ENCODE data around the gene VPS13D.
"Not testable (repeated sequence)": the region's sequence is repeated elsewhere in the genome, so short reads cannot be mapped to it uniquely, and the experiment has no call there.

VPS13D gene

DNA sequence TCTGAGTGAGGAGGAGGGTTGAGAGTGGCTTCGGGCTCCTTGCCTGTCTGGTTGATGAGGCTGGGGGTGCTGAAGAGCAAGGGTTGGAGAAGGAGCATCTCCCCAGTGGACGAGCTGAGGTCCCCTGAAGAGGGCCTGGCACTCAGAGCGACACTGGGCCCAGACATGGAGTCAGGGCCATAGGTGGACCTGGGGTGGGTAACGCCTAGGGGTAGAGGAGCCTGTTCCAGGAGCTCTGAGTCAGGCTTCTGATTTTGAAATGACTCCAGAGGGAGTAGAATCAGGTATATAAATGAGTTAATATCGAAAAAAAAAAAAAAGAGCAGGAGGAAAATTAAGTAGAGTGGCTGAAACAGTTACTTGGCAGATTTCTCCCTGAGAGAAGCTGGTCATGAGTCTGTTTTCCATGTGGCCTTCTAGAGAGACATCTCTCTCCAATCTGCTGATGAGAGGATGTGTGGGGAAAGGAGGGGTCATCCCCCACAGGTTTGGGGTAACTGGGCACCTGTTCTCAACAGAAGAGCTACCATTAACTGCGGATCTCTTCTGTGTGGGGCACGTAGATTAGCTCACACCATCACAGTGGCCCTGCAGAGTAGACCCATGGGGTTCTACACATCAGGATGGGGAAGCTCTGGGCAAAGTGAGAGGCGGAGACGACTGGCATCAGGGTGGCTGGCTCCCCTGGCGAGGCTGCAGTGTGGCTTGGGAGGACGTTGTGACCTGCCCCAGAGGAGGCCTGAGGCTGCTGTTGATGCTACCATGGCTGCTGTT is 272.7 kb downstream of the VPS13D start:
- no peak for DNase-seq

DNA sequence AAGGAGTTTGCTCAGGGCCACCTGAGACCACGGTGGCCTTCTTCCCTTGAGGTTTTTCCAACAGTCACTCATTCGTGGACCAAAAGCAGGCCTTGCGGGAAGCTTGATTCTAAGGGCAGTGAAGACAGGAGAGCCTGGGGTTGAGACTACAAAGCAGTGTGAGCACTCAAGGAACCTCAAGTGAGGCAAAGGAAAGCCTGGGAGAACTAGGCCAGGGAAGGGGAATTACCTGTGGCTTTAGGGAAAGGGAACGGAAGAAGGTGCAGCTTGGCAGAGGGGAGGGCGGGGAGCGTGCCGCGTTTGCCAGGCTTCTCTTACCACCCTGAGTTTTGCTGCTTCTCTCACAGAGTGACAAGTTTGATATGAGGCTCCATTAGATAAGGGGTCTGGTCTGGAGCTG is 273.9 kb downstream of the VPS13D start:
- DNase-seq: no peak

DNA sequence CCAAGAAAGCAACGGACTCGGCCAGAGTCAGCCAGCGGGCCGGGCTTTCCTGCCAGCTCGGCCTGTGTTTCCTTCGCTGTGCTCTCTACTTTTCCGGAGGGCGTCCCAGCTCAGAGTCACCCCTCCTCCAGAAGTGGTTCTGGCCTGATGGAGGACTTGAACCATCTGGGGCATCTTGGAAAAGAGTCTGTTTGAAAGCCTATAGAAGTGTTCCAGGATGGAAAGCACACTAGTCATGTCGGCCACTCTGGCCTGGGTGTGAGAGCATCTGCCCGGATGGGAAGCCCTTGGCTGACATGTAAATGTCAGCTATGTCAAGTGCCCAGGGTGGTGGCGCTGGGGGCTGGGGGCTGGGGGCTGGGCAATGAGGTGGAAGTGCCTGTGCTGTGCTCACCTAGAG is 274.8 kb downstream of the VPS13D start:
- DNase-seq: no peak

DNA sequence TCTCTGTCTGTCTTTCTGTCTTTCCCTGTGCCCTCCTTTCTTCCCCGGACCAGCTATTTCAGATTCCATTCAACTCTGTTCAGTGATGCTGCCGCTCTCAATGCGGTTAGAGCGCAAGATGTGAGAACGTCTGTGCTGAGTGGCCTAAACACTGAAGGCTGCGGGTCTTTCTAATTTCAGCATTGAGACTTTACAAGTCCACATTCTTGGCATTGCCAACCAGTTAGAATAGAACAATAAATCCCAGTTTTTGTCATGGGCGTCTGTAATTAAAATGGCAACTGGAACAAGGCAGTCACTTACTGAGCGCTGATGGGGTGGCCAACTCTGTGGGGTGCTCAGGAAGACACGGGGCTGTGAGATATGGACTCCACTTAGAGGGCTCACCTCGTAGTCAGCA is 275.4 kb downstream of the VPS13D start:
- DNase-seq: no peak

DNA sequence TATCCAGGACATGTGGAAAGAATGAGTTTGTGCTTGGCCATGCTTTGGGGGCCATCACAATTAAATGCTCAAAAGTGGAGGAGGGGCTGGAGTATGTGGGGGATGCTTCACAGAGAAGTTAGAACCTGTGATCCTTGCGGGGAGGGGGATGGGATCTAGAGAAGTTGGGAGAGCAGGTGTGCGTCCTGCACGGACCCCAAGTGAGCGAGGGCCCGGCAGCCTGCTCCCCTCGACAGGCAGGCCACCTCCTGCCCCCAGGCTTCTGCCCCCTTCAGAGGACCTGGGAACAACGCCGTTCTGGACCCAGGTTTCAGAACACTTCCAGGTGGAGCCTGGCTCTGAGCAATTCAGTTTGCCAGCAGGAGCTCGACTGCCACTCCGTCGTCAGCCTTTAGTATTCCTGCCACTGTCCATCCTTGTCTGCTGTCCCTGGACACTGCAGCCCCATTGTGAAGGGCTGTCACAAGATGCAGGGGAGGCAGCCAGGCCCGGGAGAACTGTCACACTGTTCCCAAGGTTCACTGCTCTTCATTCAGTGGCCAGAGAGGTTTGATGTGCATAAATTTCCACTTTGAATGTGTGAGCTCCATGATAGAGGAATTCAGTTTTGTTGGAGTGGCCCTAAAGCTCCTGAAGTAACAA is 275.9 kb downstream of the VPS13D start:
- DNase-seq: no peak

DNA sequence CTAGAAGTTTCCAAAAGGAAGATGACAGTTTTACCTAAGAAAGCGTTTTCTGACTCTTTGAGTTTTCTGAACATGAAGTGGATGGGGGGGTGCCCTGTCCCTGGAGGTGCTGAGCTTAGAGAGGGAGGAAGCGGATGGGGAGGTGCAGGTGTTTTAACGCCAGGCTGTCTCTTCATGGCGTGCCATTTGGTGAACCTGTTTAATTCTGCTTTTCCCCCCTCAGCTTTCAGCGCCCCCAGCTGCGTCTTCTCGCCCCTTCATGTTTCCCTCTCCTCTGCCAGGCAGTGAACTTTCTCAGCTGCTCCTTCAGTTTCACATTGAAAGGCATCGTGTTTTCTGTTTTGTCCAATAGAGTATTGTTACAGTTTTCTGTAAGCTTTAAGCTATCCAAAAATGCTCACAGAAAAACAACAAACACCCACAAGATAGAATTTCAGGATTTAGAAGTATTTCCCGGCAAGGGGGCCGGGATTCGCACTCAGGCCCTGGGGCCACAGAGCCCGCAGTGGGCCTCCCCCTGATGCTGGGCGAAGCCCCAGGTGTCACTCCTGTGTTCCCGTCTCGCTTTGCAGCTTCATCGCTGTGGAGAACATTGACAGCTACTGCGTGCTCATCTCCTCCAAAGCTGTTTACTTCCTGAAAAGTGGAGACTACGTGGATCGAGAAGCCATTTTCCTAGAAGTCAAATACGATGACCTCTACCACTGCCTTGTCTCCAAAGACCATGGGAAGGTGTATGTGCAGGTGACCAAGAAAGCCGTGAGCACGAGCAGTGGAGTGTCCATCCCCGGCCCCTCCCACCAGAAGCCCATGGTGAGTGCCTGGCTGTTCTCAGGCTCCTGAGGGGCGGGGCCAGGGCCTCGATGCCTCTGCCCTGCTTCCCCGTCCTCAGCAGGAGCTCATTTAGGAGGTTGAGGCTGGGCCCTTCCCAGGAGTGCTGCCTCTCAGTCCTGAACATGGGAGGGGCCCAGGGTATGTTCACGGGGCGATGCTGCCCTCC is 276.8 kb downstream of the VPS13D start:
- no peak for DNase-seq

DNA sequence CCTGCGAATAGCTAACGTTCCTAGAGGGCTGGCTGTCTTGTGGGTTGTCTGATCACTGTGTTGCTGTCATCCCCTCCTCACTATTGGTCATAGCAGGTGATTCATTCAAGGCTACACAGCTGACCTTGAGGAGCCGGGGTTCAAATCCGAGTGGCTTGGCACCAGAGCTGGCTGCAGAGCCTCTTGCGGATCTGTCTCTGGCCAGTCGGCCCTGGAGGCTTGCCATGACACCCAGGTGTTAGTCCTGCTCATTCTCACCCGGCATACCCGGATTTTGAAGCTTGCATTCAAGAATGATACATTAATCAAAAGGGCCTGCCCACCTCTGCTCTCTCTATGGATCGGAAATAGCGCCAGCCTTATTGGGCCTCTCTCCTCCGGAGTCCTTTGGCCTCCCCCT is 277.8 kb downstream of the VPS13D start:
- no peak for DNase-seq

DNA sequence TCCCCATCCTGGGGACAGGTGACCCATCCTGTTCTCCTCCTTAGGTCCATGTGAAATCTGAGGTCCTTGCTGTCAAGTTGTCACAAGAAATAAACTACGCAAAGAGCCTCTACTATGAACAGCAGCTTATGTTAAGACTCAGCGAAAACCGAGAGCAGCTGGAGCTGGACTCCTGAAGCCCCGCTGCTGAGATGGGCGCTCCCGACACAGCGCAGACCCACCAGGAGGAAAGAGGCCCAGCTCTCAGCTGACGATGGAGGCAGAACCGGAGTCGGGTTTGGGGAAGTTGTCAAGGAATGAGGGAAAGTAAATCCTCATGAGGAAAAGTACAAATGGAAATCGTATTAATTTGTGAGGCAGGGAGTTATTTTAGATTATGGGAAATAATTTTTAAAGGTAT is 279.0 kb downstream of the VPS13D start:
- DNase-seq: no peak

DNA sequence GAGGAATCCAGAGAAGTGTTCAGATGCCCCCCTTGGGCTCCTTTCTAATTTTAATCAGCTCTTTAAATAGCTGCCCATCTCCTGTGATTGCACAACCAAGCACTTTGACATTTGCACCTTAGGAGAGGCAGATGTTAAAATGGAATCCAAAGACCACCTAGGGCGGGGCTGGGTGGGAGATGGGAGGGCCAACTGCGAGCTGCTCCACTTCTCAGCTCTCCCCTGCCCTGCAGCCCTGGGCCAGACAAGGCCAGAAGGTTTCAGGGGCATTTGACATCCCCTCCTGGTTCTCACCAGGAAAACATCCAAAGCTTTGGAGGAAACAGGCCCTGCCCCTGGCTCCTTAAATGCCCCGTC is 281.3 kb downstream of the VPS13D start:
- no peak for DNase-seq

DNA sequence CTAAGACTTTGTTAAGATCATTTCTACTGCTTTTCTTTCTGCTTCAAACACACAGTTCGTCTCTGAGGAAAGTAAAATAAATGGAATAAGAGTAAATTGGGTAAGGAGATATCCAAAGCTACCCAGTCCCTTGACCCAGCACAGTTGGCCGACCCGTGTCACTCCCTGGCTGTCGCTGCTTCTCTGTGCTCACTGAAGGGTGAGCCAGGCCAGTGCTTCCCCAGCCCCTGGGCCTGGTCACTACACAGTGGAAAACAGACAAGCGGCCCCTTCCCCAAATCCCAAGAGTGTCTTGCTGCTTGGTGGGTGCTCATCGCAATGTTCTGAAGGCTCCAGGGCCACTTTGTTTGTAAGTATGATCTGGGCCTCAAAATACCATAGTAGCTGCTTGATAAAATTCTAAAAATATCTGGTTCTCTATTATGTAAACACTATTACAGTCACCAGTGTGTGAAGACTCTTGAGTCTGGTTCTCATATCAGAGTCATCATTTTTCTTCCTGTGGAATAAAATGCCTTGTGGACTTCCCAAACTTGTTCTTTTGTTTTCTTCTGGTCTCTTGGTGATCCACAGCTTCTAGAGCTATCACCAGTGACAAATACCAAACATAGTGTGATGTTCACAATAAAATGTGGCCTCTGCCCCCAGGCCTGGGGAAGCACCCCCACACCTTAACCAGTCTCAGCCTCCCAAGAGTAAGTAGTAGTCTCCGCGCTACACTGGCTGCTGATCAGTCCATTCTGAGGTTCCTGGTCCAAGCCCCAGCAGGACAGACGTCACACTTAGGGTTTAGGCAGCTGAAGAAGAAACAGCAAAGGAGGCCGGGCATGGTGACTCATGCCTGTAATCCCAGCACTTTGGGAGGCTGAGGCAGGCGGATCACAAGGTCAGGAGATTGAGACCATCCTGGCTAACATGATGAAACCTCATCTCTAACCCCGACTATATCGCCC is 282.0 kb downstream of the VPS13D start:
- peak; percentile 15 for DNase-seq

DNA sequence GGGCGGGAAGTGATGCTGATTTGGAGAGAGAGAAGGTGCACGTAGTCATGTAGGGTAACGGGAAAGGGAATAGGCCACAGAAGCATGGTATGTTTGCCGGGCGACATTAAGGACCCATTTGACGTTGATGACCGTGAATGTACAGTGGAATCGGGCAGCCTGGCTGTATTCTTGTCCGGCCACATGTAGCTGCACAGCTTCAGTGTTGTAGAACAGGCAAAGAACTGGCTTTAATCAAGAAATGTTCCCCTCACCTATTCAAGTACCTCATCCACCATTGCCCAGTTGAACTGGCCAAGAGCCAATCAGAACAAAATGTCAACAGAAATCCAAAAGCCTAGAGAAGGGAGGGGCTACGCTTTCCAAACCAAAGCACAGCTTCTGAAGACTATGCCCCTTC is 283.4 kb downstream of the VPS13D start:
- no peak for DNase-seq

DNA sequence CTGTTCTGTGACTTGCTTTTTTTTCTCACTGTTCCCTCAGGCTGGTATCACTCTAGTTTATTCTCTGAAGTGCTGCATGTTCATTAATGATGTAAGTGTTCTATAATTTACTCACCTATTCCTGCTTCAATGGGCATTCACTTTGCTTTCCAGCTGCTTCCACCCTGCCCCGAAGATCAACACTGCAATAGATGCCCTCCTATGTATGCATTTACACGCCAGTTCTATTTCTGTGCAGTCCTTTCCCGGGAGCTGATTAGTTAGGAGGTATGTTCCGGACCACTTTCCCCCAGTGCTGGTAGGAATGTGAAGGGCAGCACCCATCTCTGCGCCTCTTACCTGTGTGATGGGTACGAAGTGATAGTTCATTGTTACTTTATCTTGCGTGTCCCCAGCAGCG is 284.8 kb downstream of the VPS13D start:
- no peak for DNase-seq

DNA sequence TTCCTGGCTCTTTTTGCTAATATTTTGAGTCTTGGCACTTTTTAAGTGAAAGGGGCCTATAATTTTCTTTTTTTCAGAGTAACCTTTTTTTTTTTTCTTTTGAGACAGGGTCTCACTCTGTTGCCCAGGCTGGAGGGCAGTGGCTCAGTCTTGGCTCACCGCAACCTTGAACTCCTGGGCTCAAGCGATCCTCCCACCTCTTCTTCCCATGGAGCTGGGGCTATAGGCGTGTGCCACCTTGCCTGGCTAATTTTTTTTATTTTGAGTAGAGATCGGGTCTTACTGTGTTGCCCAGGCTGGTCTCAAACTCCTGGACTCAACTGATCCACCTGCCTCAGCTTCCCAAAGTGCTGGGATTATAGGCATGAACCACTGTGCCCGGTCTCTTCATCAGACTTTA is 285.4 kb downstream of the VPS13D start:
- DNase-seq: no peak

DNA sequence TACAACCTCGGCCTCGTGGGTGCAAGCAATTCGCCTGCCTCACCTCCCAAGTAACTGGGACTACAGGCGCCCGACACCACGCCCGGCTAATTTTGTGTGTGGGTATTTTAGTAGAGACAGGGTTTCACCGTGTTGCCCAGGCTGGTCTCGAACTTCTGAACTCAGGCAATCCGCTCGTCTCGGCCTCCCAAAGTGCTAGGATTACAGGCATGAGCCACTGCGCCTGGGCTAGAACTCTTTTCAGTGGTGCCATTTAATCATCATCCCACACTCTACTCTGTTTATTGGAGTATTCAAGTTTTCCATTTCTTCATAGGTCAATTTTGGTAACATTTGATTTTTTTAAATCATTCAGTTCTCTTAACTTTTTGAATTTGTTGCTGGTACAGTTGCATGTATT is 286.9 kb downstream of the VPS13D start:
- no peak for DNase-seq

DNA sequence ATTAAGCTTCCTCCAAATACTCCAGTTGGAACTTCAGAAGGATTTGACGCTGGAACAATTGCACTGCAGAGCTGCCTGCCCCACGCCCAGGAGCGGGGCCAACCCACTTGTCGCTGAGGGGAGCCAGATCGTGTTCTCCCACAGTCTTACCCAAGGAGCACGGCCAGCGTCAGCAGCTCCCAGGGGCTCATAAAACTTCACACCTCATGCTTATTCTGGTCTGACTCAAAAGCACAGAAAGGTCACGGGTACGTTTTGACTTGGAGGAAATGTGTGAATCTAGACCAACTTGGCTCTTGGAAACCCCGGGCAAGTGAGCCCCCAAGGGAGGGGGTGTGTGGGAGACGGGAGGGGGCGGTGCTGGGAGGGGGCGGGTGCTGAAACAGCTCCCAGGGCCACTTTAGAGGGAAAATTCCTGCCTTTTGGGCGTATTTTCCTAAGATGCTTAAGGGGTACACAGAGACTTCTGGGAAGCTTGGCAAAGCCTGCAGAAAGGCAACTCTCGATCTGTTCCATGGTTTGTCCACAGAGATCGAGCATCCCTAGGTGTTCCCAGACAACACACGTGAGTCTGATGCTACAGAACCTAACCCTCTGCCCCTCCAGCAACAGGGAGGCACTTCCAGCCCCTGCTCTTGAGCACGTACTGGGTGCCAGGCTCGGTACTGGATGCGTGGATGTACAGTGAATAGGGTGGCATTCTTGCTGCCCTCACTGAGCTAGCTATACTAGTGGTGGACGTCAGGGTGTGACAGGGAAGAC is 289.3 kb downstream of the VPS13D start:
- no peak for DNase-seq

DNA sequence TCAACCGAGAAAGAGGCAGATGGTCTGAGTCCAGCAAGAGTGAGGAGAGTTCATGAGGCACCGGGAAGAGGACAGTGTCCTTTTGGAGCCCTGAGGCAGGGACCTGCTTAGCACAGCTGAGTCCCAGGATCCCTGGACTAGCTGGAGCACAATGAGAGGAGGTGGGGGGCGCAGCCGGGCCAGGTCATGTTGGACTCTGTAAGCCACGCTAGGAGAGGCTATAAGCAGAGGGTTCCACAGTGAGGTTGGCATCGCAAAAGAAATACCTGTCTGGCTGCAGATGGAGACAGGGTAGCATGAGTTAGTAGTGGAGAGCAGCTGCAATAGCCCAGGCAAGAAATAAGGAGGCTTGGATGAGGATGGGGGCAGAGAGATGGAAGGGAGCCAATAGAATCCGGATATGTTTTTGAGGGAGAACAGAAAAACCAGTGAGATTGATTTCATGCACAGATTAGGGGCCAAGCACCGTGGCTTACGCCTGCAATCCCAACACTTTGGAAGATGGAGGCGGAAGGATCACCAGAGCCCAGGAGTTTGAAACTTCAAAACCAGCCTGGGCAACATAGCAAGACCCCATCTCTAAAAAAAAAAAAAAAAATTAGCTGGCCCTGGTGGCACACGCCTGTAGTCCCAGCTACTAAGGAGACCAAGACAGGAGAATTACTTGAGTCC is 290.0 kb downstream of the VPS13D start:
- no peak for DNase-seq

DNA sequence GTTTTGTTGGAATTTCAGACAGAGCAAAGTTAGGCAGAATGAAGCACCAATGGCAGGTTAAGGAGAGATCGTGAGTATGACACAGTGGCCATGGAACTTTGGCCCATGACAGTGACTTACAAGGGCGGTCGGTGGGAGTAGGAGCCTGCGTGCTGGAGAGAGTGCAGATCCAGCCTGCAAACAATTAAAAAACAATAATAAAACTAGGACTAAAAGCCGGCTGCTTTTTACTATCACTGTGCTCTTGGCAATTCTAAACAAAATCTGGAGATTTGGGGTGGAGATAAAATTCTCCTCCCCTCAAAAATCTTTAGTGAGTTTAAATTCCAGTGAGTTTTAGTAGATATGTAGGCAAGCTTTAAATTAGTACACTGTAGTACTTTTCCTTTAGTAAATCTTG is 291.3 kb downstream of the VPS13D start:
- DNase-seq: no peak

DNA sequence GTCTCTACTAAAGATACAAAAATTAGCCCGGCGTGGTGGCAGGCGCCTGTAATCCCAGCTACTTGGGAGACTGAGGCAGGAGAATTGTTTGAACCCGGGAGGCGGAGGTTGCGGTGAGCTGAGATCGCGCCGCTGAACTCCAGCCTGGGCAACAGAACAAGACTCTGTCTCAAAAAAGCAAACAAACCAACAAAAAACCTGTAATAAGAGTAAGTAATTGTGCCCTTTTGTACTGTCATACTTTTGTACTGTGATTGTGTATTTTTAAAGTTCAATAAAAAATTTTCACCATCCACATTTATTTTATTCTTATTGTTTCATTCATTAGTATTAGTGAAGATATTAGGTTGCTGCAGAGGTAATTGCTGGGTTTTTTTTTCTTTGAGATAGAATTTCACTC is 292.9 kb downstream of the VPS13D start:
- not testable (repeated sequence) for DNase-seq

DNA sequence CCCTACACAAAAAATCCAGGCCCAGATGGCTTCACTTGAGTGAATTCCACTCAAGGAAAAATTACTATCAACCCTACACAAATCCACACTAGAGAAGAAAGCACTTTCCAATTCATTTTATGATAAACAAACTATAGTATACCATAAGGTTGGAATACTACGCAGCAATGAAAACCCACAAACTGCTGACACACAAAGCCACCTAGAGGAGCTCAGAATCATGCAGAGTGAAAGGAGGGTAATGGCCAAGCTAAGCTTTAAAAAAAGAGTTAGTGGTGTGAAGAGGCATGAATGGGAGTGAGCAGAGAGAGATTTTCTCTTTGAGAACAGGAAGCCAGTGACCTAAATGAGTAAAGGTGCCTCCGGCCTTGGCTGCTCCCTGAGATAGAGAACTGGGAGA is 294.4 kb downstream of the VPS13D start:
- no peak for DNase-seq

DNA sequence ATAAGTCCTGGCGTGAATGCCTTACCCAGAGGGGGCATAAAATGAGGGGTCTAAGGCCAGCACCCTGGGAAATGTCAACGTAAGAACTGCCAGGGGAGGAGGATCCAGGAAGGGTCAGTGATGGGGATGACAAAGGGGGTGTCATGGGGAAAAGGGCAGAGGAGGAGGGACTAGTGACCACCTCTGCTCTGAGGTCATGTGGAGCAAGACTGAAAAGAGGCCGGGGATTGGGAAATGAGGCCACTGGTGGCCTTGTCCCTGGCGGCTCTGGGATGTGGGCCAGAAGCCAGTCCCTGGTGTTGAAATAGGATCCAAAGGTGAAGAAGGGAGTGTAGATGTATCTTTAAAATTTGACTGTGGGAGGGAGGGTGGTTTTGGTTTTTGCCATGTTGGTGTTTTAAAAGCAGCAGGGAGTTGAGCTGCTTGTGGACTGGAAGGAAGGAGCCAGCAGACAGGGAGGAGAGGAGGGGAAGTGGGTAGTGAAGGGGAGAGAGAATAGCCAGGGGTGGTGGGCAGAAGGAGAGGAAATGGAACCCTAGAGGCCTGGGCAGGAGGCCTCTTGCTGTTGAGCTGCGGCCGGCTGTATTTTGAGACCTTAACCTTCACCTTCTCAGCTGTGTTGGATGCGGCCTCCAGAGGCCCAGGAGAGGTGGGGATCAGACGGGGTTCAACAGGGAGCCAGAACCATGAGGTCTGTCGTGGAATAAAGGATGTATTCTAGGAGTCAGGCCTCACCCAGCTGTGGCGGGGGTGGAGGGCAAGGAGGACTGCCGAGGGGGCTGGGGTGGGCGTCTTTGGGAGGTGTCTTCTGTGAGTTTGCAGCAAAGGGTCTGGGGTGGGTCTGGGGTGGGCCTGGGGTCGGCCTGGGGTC is 295.7 kb downstream of the VPS13D start:
- peak; percentile 55 for DNase-seq
